GM18502 (cell line): ENCODE measurements around the gene SIN3A.
A peak's percentile ranks its signal among the peaks of the same experiment; 100 is the strongest.
"Not testable (repeated sequence)": the region's sequence is repeated elsewhere in the genome, so short reads cannot be mapped to it uniquely, and the experiment has no call there.

ENCODE experiments used
- ATAC-seq: cut with Tn5 transposase; IDR thresholded peaks from one replicate; pipeline ENCODE4 v1.9.1; 2021; ENCODE audit warnings: mild to moderate bottlenecking; ENCODE audit not compliant: unreplicated experiment, poor library complexity

The SIN3A gene

GRCh38 chr15:75339531-75340240, 111.8 kb downstream of the SIN3A start:
- no peak for ATAC-seq

GRCh38 chr15:75338661-75339240, 112.7 kb downstream of the SIN3A start:
- ATAC-seq = no peak

GRCh38 chr15:75335705-75336355, 115.7 kb downstream of the SIN3A start, which contains the start of gene COMMD4:
Gene COMMD4, plus strand, starts transcription at chr15:75336063. Its CDS starts 27 bp downstream, at chr15:75336090.
- peak; percentile 75 for ATAC-seq

GRCh38 chr15:75335313-75335704, 116.2 kb downstream of the SIN3A start:
- no peak for ATAC-seq

- not testable (repeated sequence) for ATAC-seq
These were observed 117.7 kb downstream of the SIN3A start for GRCh38 chr15:75333654-75334419.

- not testable (repeated sequence) for ATAC-seq
These were observed 119.4 kb downstream of the SIN3A start for GRCh38 chr15:75332093-75332492.

GRCh38 chr15:75329571-75329970, 121.9 kb downstream of the SIN3A start:
- no peak for ATAC-seq

GRCh38 chr15:75328493-75329314, 122.8 kb downstream of the SIN3A start:
- no peak for ATAC-seq

GRCh38 chr15:75327491-75327890, 124.0 kb downstream of the SIN3A start:
- no peak for ATAC-seq

GRCh38 chr15:75327005-75327404, 124.5 kb downstream of the SIN3A start:
- no peak for ATAC-seq

- ATAC-seq = no peak
These were observed 125.6 kb downstream of the SIN3A start for GRCh38 chr15:75325922-75326321.

- no peak for ATAC-seq
These were observed 129.8 kb downstream of the SIN3A start for GRCh38 chr15:75321711-75322110.
